Muscle of back (tissue), 11 donors: ENCODE measurements around the gene C5orf15. TPM values are rescaled to one million over a fixed set of nuclear protein-coding genes. Genes with fewer than 3 reads are reported as not detected.
"Not testable (repeated sequence)": the region's sequence is repeated elsewhere in the genome, so short reads cannot be mapped to it uniquely, and the experiment has no call there.

Source experiments
- DNase-seq, 3 donors: peaks; one replicate each; pipeline versions ENCODE4 v3.0.0 to v3.0.0-alpha.2; 2013
- polyA plus RNA-seq, 10 donors: library from polyadenylated mRNA; unstranded; fragments of 120-200 nt; gene quantifications; one replicate each; pipeline ENCODE4 v1.2.1, GENCODE V29; 2013; ENCODE audit not compliant: insufficient read length in 10 of 10

Gene C5orf15
- polyA plus RNA-seq, 10 donors, result 57.3 to 71.5 (median 63.7) TPM

DNA sequence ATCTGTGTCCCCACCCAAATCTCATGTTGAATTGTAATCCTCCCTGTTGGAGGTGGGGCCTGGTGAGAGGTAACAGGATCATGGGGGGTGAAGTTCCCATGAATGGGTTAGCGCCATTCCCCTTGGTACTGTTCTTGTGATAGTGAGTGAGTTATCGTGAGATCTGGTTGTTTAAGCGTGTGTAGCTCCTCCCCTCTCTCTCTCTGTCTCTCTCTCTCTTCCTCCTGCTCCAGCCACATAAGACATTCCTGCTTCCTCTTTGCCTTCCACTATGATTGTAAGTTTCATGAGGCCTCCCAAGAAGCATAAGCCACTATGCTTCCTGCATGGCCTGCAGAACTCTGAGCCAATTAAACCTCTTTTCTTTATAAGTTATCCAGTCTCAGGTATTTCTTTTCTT lies 28.8 kb downstream of the C5orf15 start:
- DNase-seq, result no peak

DNA sequence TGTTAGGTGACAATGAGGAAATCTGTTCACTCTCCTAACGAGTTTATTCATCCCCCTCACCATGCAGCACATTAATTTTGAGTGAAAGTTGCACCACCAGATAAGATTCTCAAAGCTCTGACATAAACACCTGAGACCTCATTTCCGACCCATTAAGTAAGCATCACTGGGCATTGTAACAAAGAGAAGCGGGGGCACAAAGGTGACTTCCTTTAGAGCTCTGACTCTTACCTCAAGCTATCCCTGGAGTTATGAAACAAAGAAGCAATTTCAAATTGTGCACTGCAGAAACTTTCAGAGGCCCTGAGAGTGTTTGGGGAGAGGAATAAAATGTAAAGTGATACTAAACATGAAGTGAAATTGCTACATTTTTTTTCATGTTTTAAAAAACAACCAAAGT lies 29.5 kb downstream of the C5orf15 start:
- no peak for DNase-seq

DNA sequence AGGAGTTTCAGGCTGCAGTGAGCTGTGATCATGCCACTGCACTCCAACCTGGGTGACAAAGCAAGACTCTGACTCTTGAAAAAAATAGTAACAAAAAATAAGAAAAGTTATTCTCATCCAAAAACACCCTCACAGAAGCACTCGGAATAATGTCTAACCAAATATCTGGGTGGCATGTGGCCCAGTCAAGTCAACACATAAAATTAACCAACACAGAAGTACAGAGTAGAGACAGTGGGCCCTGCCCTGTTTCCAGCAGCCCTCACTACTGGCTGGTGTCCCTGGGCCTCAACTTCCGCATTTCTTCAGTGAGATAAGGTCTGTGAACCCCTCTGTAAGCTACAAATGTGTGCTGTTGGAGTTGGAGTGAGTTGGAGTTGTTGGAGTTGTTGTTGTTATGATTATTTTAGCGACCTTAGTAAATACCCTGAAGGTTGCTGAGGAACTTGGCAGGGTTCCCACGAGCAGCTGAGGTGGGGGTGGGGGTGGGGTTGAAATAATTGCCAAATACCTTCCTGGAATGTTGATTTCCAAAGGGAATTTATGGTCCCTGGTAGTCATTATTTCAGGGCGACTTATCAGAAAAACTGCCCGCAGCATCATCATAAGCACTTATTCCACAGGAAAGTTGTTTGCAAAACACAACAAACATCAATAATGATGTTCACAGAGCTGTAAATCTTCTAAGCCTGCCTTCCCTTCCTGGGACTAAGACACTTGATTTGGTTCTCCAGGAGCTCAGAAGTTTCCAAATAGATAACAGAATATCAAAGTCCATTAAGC lies 30.2 kb downstream of the C5orf15 start:
- no peak for DNase-seq

DNA sequence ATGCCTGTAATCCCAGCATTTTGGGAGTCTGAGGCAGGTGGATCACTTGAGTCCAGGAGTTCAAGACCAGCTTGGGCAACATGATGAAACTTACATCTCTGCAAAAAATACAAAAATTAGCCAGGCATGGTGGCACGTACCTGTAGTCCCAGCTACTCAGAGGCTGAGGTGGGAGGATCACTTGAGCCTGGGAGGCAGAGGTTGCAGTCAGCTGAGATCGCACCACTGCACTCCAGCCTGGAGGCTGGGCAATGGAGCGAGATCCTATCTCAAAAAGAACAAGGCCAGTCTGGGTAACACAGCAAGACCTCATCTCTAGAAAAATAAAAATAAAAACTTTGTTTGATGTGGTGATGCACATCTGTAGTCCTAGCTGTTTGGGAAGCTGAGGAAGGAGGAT lies 30.8 kb downstream of the C5orf15 start:
- DNase-seq, result not testable (repeated sequence)

DNA sequence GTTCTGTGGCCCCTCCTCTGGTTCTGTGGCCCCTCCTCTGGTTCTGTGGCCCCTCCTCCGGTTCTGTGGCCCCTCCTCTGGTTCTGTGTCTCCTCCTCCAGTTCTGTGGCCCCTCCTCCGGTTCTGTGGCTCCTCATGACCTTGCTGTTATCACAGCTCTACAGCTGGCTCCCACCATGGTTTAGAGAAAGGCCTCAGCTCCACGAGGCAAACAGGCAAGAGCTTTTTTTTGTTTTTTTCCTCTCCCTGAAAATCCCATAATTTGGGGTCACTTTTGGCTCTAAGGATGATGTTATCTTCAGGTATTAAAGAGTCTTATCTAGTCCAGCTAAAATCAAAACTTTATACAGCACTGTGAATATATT lies 31.8 kb downstream of the C5orf15 start:
- no peak for DNase-seq

DNA sequence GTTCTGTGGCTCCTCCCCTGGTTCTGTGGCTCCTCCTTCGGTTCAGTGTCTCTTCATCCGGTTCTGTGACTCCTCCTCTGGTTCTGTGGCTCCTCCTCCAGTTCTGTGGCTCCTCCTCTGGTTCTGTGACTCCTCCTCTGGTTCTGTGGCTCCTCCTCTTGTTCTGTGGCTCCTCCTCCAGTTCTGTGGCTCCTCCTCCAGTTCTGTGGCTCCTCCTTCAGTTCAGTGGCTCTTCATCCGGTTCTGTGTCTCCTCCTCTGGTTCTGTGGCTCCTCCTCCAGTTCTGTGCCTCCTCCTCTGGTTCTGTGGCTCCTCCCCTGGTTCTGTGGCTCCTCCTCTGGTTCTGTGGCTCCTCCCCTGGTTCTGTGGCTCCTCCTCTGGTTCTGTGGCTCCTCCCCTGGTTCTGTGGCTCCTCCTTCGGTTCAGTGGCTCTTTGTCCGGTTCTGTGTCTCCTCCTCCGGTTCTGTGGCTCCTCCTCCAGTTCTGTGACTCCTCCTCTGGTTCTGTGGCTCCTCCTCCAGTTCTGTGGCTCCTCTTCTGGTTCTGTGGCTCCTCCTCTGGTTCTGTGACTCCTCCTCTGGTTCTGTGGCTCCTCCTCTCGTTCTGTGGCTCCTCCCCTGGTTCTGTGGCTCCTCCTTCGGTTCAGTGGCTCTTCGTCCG lies 32.3 kb downstream of the C5orf15 start:
- not testable (repeated sequence) for DNase-seq

- DNase-seq, result no peak
Measured at GRCh38 chr5:133935667-133935940, 32.8 kb downstream of the C5orf15 start.

DNA sequence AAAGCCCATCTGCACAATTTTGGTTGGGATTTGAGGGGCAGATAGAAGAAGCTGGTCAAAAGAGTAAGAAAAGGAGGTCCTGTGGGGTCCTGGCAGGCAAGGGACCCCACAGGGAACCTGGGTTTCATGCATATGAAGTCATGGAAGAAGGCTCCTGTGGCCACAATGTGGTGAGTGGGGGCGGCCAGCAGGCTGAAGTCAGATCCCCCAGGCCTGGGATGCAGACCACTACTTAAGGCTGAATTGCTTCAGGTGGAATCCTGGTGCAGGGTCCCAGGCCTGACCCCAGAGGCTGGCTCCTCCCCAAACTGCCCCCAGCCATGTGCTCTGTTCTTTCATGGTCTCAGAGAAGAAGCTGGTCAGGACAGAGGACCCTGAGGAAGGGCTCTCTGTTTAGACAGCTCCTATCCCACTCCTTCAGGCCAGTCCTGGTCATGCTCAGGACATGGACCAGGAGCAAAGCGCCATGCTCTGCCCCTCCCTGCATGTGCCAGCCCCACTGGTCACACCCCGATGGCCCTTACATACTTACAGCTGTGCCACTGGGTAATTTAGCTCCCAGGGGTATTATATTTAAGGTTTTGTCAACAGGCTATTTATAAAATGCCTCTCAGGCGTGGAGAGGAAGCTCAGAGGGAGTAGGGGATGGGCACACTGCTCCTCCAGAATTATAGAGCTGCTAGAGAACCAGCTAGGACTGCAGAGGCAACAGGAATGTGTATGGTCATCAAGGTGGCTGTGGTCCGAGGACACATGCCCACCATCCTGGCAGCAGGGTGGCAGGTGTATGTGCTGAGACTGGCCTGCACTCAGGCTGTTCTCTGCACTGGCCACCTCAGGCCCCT lies 33.4 kb downstream of the C5orf15 start:
- DNase-seq, result no peak

DNA sequence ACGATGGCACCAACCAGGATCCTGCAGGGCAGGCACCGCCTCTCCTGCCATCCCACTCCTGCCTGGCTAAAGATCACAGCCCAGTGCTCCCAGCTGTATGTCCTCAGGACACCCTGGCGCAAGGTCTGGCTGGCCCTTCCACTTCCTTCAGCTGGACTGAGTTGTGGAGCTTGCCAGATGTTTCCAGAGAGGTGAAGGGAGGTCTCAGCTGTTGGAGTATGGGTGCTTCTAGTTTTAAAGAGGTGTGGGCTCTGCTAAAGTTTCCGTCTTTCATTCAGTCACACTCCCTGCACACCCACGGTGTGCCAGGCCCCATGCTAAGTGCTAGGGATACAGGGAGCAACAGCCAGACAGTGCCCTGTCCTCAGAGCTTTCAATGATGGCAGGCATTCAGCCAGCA lies 34.1 kb downstream of the C5orf15 start:
- DNase-seq, result no peak

GRCh38 chr5:133933670-133934295 lies 34.6 kb downstream of the C5orf15 start:
- no peak for DNase-seq

GRCh38 chr5:133933169-133933509 lies 35.3 kb downstream of the C5orf15 start:
- DNase-seq, result no peak

DNA sequence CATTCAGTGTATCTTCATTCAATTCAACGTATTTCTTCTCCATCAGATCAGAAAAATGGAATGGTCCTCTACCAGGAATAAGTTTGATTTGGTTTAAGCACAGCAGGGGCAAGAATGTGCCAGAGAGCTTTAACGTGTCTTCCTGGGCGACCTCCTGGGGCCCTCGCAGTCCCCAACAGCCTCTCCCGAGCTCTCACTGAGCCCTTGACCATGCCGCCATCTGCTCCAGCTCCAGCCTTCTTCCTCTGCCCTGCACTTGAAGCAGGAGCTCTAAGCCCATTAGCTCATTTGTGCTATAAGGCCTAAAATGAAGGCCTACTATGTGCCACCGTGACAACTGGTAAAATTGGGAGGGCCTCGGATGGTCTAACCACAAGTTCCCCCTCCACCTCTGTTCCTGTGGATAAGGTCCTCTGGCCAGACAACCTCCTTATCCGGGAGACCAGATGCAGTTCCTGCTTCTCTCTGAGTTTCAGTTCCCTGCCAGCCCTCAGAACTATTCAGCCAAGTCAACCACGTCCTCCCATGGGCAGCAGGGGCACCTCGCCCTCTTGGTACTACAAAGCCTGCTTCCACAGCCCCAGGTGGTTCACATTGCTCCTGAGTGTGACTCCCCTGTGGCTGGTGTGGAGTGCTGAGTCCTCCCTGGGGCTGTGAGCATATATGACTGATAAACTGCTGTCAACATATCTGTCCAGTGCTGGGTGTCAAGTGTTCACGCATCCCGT lies 35.8 kb downstream of the C5orf15 start:
- peak in 1 of 3 donors; percentile 41 for DNase-seq

GRCh38 chr5:133931546-133931945 lies 36.9 kb downstream of the C5orf15 start:
- DNase-seq, result no peak

DNA sequence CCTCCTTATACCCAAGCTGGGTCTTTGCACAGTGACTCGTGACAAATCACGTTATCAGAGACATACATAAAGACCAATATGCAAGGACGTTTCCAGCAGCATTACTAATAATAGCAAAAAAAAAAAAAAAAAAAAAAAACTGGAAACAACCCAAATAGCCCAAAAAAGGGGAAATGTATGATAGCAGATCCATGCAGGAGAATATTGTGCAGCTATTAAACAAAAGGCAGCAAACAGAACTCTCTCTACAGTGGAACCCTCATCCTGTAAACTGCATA lies 37.7 kb downstream of the C5orf15 start:
- no peak for DNase-seq

DNA sequence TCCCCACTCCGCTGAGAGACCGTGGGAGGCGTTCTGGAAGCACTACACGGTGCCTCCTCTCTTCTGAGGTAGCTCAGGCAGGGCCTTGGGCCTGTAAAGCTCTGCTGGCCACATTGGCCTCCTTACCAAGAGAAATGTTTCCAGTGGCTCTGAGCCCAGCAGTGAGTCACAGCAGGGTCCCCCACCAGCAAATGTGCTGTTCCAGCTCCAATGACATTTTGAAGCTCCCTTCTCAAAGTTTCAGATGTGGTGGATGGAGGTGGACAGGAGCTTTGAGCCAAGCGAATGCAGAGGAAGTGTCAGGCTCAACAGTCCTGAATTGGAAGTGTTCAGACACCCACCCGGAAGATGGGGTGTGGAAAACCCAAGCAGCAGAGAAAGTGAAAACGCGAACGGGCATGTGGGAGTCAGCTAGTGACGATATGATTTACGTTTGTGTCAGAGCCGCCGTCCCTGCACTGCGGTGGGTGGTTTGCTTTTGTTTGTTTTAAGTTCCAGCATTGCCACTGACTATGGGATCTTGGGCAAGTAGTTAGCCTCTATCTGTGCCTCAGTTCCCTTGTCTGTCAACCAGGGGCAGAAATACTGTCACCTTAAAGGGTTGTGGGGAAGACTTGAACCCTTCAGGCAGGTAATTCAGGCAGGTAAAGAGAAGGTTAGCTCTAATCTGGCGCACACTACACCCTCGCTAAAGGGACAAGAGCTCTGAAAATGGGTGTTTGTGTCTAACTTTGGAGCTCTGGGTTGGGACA lies 38.2 kb downstream of the C5orf15 start:
- peak in 1 of 3 donors; percentile 27 for DNase-seq

- DNase-seq, result no peak
Measured at GRCh38 chr5:133928587-133929393, 39.6 kb downstream of the C5orf15 start.

- DNase-seq, result no peak
Measured at GRCh38 chr5:133927300-133928180, 40.9 kb downstream of the C5orf15 start.

DNA sequence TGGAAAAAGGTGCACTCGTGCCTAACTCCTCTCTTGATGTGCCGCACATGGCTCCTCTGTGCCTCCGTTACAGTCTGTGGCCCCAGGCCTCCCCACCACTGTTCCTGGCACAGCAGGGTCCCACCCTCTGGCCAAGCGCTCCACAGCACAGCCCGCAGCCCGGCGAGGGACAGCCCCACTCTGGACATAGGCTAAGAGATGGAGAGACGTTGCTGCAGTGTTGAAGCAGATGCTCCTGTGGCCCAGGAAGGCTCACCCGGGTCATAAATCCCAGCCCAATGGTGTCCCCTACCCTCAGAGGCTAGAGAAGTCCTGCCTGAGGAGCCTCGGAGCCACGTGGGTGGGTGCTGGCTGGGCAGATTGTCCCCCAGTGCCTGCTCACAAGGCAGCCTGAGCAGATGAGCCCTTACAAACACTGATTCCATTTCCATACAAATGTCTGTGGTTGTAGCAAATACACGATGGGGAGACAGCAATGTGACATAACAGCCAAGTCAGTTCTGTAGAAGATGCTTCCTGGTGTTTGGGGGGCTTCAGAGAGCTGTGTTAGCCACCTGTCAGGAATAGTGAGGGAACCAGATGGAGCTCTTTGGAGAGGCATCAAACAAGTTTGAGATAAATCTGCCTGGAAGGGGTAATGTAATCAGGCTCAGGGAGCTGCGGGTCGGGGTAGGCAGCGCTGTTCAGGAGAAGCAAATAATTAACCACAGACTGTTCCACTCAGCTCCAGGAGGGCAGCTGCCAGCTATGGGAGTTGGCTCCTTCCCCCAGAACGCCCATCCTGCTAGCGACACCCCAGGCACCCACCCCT lies 41.7 kb downstream of the C5orf15 start:
- no peak for DNase-seq
